ENCODE data around the gene MID1. TPM values are rescaled to one million over a fixed set of nuclear protein-coding genes. Genes with fewer than 3 reads are reported as not detected.

The MID1 gene
- total RNA-seq, 1 experiment from 2014 or later: 79.5 TPM

- Histone ChIP-seq H3K4me1 (replicated peaks; ENCODE audit: insufficient read depth) (no peaks in the 10 kb centered on the region), H3K27ac (no peak overlapping the region), H3F3A (ENCODE audit: insufficient read depth, low read depth) (no peaks in the 10 kb centered on the region), H2AFZ (no peak overlapping the region), H4K20me1 (ENCODE audit: insufficient read depth) (no peaks in the 10 kb centered on the region), H3K27me3 (ENCODE audit: insufficient read depth, low read depth) (no peaks in the 10 kb centered on the region), H3K4me3 (no peak overlapping the region), H3K79me2 (ENCODE audit: low read depth) (no peaks in the 10 kb centered on the region), H3K36me3 (ENCODE audit: low read depth) (no peaks in the 10 kb centered on the region), H3K4me2 (no peak overlapping the region), H3K9me2 (ENCODE audit: insufficient read depth) (no peaks in the 10 kb centered on the region), H3K9me3 (ENCODE audit: insufficient read depth, low read depth) (no peaks in the 10 kb centered on the region)
- POLR2A ChIA-PET (ENCODE audit: unreplicated experiment): no interaction called here
- DNase-seq: no peak
- no peak for TF ChIP-seq CTCF (conservative IDR thresholded peaks at IDR 0.05)
- no peak for TF ChIP-seq EZH2 (IDR thresholded peaks at IDR 0.05; ENCODE audit: low read depth)
- CTCF ChIA-PET: no interaction called here
- BruUV-seq (replicated peaks): no TSS peak
- intact Hi-C loops (cut with micrococcal nuclease; ENCODE audit: unreplicated experiment): no loop called here
Measured at GRCh38 chrX:10483191-10483831, 137.1 kb downstream of the MID1 start.

- no peaks in the 10 kb centered on the region for H3K79me2 ChIP-seq (ENCODE audit: low read depth)
- TF ChIP-seq EZH2 (IDR thresholded peaks at IDR 0.05; ENCODE audit: low read depth) (no peak), CTCF (conservative IDR thresholded peaks at IDR 0.05) (no peak)
Measured at GRCh38 chrX:10482708-10483107, 137.7 kb downstream of the MID1 start.

GRCh38 chrX:10482261-10482660 is 138.1 kb downstream of the MID1 start:
- intact Hi-C loops (cut with micrococcal nuclease; ENCODE audit: unreplicated experiment): no loop called here
- POLR2A ChIA-PET (ENCODE audit: unreplicated experiment): no interaction called here
- no peaks in the 10 kb centered on the region for H3K9me2 ChIP-seq (ENCODE audit: insufficient read depth)
- H3K27ac ChIP-seq: no peak overlapping the region
- H3K9me3 ChIP-seq (ENCODE audit: insufficient read depth, low read depth): no peaks in the 10 kb centered on the region
- H3K27me3 ChIP-seq (ENCODE audit: insufficient read depth, low read depth): no peaks in the 10 kb centered on the region
- CTCF ChIA-PET: no interaction called here
- DNase-seq: no peak
- H2AFZ ChIP-seq: no peak overlapping the region
- no peaks in the 10 kb centered on the region for H3K79me2 ChIP-seq (ENCODE audit: low read depth)
- H4K20me1 ChIP-seq (ENCODE audit: insufficient read depth): no peaks in the 10 kb centered on the region
- BruUV-seq (replicated peaks): no TSS peak
- H3K4me3 ChIP-seq: no peak overlapping the region
- H3F3A ChIP-seq (ENCODE audit: insufficient read depth, low read depth): no peaks in the 10 kb centered on the region
- no peaks in the 10 kb centered on the region for H3K4me1 ChIP-seq (replicated peaks; ENCODE audit: insufficient read depth)
- H3K4me2 ChIP-seq: no peak overlapping the region
- TF ChIP-seq EZH2 (IDR thresholded peaks at IDR 0.05; ENCODE audit: low read depth) (no peak), CTCF (conservative IDR thresholded peaks at IDR 0.05) (no peak)
- no peaks in the 10 kb centered on the region for H3K36me3 ChIP-seq (ENCODE audit: low read depth)

More at GRCh38 chrX:10482708-10483107, 137.7 kb downstream of the MID1 start:
- no peaks in the 10 kb centered on the region for H3F3A ChIP-seq (ENCODE audit: insufficient read depth, low read depth)
- H3K4me3 ChIP-seq: no peak overlapping the region
- H2AFZ ChIP-seq: no peak overlapping the region
- DNase-seq: no peak
- intact Hi-C loops (cut with micrococcal nuclease; ENCODE audit: unreplicated experiment): no loop called here
- POLR2A ChIA-PET (ENCODE audit: unreplicated experiment): no interaction called here
- no peaks in the 10 kb centered on the region for H3K36me3 ChIP-seq (ENCODE audit: low read depth)
- H3K4me1 ChIP-seq (replicated peaks; ENCODE audit: insufficient read depth): no peaks in the 10 kb centered on the region
- H4K20me1 ChIP-seq (ENCODE audit: insufficient read depth): no peaks in the 10 kb centered on the region
- H3K27me3 ChIP-seq (ENCODE audit: insufficient read depth, low read depth): no peaks in the 10 kb centered on the region
- CTCF ChIA-PET: no interaction called here
- H3K9me3 ChIP-seq (ENCODE audit: insufficient read depth, low read depth): no peaks in the 10 kb centered on the region
- H3K9me2 ChIP-seq (ENCODE audit: insufficient read depth): no peaks in the 10 kb centered on the region
- H3K4me2 ChIP-seq: no peak overlapping the region
- no TSS peak for BruUV-seq (replicated peaks)
- no peak overlapping the region for H3K27ac ChIP-seq

Measured in PC-9 (cell line).